Upper lobe of right lung (tissue), 1 donor: ENCODE results near the gene MYRF. TPM values are rescaled to one million over a fixed set of nuclear protein-coding genes. Genes with fewer than 3 reads are reported as not detected.
A peak's percentile ranks its signal among the peaks of the same experiment; 100 is the strongest.

Experiments
- ATAC-seq: fragments of 200-7000 bp; cut with Tn5 transposase; one replicate; pipeline ENCODE4 v1.9.1; 2020; ENCODE audit warnings: mild to moderate bottlenecking, moderate library complexity
- DNase-seq: peaks from one replicate; pipeline ENCODE4 v3.0.0-alpha.2; 2020
- H3K27ac ChIP-seq: fragments of 200-600 bp; one replicate; pipeline ENCODE4 v1.8.0; 2022
- H3K27me3 ChIP-seq: fragments of 200-600 bp; one replicate; pipeline ENCODE4 v1.8.0; 2022; ENCODE audit warnings: mild to moderate bottlenecking
- H3K36me3 ChIP-seq: fragments of 200-600 bp; one replicate; pipeline ENCODE4 v1.8.0; 2022
- H3K4me1 ChIP-seq: fragments of 200-600 bp; one replicate; pipeline ENCODE4 v1.8.0; 2022
- H3K4me3 ChIP-seq: fragments of 200-600 bp; one replicate; pipeline ENCODE4 v1.8.0; 2022; ENCODE audit warnings: mild to moderate bottlenecking
- H3K9me3 ChIP-seq: fragments of 200-600 bp; one replicate; pipeline ENCODE4 v1.8.0; 2022
- intact Hi-C: fragments of 100-400 bp; cut with DNase I; formaldehyde crosslinking; loops from one replicate; pipeline ENCODE4 v1.11.0; 2022
- long read RNA-seq: library from polyadenylated mRNA; unstranded; transcript quantifications from one replicate; pipeline ENCODE4 v2.0.0, GENCODE V29; 2021
- total RNA-seq: library from RNA; stranded (reverse); fragmentation: NEBNext Ultra II Directional; extraction: Animal tissue kit (Norgen Biotek cat#: 25700); gene quantifications from one replicate; pipeline ENCODE4 v1.2.1, GENCODE V29; 2021
- TF ChIP-seq, protein P1 (sequence below): fragments of 200-600 bp; IDR thresholded peaks from one replicate; pipeline ENCODE4 v1.8.0; 2022; ENCODE audit warnings: antibody characterized with exemption
- donor health status: DM: no; HTN: yes; CAD: no; lungs with severe emphysema.

Gene MYRF
- total RNA-seq, result 62.6 TPM
- long read RNA-seq, partial matches to known transcripts, result 115 of 159 reads
- long read RNA-seq, other reads (novel, unspliced or antisense), result 40 of 159 reads

DNA sequence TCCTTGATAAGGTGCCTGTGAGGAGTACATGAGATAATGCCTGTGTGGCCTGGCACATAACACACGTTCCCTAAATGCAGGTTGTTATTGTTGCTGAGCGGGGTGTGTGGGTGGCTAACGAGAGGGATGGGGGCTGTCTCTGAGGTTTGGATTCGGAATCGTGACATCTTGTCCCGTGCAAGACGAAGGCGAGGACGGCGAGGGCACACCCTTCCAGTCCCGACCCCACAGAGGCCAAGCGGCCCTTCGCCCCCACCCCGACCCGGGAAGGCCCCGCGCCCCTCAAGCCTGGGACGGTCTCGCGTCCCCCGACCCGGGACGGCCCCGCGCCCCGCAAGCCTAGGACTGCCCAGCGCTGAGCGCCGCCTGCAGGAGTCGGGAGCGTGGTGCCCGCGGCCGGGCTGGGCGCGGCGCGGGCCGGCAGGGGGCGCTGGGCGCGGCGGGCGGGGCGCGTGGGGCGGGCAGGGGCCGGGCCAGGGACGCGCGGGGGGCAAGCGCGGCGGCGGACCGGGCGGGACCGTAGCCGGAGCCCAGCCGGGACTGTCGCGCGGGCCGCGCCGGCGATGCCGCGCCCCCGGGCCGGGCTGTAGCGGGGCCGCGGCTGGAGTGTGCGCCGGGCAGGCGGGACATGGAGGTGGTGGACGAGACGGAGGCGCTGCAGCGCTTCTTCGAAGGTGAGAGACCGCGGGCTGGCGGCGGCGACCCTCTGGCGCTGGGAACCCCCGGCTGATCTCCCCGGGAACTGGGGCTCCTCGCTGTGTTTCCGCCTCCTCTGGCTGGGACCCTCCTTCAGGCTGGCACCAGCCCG lies at the start of gene MYRF:
Gene MYRF, plus strand, starts transcription at position 520 of the 808 bp plus-strand sequence. Its CDS starts 109 bp downstream, at position 629.
- TF ChIP-seq, protein P1, sequence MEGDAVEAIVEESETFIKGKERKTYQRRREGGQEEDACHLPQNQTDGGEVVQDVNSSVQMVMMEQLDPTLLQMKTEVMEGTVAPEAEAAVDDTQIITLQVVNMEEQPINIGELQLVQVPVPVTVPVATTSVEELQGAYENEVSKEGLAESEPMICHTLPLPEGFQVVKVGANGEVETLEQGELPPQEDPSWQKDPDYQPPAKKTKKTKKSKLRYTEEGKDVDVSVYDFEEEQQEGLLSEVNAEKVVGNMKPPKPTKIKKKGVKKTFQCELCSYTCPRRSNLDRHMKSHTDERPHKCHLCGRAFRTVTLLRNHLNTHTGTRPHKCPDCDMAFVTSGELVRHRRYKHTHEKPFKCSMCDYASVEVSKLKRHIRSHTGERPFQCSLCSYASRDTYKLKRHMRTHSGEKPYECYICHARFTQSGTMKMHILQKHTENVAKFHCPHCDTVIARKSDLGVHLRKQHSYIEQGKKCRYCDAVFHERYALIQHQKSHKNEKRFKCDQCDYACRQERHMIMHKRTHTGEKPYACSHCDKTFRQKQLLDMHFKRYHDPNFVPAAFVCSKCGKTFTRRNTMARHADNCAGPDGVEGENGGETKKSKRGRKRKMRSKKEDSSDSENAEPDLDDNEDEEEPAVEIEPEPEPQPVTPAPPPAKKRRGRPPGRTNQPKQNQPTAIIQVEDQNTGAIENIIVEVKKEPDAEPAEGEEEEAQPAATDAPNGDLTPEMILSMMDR, result peak; percentile 36
- Histone ChIP-seq H3K36me3 (no peaks in the 10 kb centered on the region), H3K27ac (peak within 1 kb of the TSS; percentile 36), H3K9me3 (no peaks in the 10 kb centered on the region), H3K27me3 (no peaks in the 10 kb centered on the region), H3K4me3 (peak within 1 kb of the TSS; percentile 44), H3K4me1 (peaks cover 4% of the 10 kb centered on the region)
- intact Hi-C loops, result no loop called here
- ATAC-seq, result peak; percentile 72
- peak; percentile 77 for DNase-seq

DNA sequence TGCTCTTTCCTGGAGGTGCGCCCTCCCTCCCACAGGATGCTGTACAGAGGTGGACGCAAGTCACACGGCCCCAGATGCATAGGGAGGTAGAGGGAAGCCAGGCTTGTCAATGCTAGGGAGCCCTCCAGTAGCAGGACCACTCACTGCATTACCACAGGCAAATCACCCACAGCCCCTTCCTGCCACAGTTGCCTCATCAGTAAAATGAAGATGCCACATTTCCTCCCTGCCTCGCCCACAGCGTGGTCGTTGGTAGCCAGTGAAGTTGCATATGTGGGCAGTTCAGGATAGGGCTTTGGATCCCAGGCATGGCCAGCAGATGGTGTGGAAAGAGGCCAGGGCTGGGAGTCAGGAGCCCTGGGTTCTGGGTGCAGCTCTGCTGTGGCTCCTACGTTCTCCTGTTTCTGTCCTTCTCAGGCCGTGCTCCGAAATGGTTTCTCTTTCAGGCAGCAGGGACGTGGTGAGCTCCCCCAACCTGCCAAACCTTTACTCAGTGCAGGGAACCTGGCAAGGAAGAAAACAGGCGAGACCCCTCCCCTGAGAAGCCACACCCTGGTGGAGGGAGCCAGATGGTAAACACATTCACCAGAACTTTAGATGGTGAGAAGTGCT lies 49.6 kb upstream of the MYRF start:
- H3K27ac ChIP-seq, result no peak overlapping the region
- no peaks in the 10 kb centered on the region for H3K27me3 ChIP-seq
- intact Hi-C loops, result no loop called here
- H3K4me3 ChIP-seq, result no peak overlapping the region
- no peaks in the 10 kb centered on the region for H3K36me3 ChIP-seq
- no peak for DNase-seq
- no peak for ATAC-seq
- no peaks in the 10 kb centered on the region for H3K9me3 ChIP-seq
- TF ChIP-seq, protein P1, result no peak
- peaks cover 28% of the 10 kb centered on the region for H3K4me1 ChIP-seq

DNA sequence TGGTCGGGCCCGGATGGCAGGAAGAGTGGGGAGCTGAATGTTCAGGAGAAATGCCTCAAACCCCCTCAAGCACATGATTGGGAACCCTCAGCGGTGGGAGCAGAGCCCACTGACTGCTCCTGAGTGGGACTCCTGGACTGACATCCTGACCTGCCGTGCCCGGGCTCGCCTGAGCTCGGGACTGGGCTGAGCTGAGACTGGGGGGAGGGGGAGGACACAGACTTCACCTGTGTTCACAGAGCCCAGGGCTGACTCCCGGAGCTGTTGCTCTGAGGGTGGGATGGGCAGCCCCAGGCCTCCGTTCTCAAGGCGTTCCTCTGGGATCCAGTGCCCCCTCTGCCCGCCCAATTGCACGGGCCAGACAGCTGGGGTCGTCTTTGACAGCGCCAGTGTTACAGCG lies 47.6 kb upstream of the MYRF start:
- intact Hi-C loops, result no loop called here
- TF ChIP-seq, protein P1, result no peak
- Histone ChIP-seq H3K36me3 (no peaks in the 10 kb centered on the region), H3K27ac (no peak overlapping the region), H3K4me1 (peaks cover 14% of the 10 kb centered on the region), H3K9me3 (no peaks in the 10 kb centered on the region), H3K27me3 (no peaks in the 10 kb centered on the region), H3K4me3 (no peak overlapping the region)
- no peak for ATAC-seq
- no peak for DNase-seq

DNA sequence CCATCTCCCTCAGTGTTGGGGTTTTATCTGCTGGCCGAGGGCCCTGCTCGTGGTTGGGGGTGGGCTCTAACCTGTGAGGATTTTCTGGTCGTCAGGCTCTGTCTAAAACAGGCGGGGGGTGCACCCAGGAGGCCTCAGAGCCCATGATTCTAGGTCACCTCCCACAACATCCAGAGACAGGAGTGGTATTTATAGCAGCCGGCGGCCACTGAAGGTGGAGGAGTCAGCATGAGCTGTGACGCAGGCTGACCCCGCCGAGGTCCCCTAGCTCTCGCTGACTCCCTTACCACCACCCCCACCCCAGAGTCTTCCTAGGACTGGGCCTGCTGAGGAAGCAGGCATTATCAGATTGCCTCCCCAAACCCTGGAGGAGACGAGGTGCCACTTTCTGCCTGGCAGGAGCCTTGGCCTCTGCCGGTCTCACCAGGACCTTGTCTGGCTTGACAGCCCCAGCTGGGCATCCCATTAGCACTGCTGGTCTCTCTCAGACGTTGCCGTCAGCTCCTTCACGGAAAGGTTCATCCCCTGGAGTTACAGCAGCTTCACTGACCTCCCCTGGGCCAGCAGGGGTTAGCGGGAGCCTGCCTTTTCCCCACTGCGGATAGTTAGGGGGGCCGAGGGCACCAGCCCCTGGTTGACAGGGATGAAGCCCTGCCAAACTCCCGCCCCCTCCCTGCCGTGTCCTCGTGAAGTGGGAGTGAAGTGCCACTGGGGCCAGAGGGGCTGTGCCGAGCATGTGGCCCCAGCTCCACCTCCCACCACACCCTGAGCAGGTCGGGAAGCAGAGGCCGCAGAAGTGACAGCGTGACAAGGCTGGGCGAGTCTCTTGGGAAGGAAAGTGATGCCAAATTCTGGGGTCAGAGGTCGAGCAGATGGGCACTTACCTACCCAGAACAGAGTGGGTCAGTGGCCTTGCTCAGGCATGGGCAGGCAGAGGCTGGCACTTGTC lies 45.7 kb upstream of the MYRF start:
- Histone ChIP-seq H3K9me3 (no peaks in the 10 kb centered on the region), H3K36me3 (no peaks in the 10 kb centered on the region), H3K4me1 (peaks cover 4% of the 10 kb centered on the region), H3K27ac (no peak overlapping the region), H3K27me3 (no peaks in the 10 kb centered on the region), H3K4me3 (no peak overlapping the region)
- ATAC-seq (no peak), DNase-seq (no peak)
- intact Hi-C loops, result no loop called here
- TF ChIP-seq, protein P1, result no peak

DNA sequence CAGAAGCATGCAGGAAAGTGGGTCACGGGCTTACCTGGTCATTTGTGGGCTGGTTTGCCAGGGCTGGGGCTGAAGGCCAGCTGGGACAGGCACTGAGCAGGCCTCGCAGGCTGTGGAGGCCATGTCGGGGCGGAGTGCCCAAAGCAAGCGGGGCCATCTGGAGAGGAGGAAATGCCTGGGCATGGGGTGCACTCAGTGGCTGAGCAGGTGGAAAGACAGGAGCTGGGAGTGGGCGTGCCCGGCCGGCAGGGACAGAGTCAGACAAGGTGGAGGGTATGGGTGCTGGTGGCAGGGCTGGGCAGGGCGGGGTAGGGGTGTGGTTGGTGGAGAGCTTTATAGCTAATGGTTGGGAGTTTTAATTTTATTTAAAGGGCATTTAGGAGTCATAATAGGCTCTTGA lies 44.9 kb upstream of the MYRF start:
- no peak overlapping the region for H3K4me3 ChIP-seq
- peak; percentile 6 for ATAC-seq
- H3K4me1 ChIP-seq, result no peaks in the 10 kb centered on the region

More for the DNA sequence above, 44.9 kb upstream of the MYRF start:
- TF ChIP-seq, protein P1, result no peak
- DNase-seq, result no peak
- no peaks in the 10 kb centered on the region for H3K36me3 ChIP-seq
- H3K27ac ChIP-seq, result no peak overlapping the region
- intact Hi-C loops, result no loop called here
- H3K9me3 ChIP-seq, result no peaks in the 10 kb centered on the region
- H3K27me3 ChIP-seq, result no peaks in the 10 kb centered on the region
